RWPE1 (cell line): Measurements from ENCODE around the gene CDON.
"Not testable (repeated sequence)": the region's sequence is repeated elsewhere in the genome, so short reads cannot be mapped to it uniquely, and the experiment has no call there.

ENCODE experiments used
- CTCF ChIA-PET: fragments of 350-600 bp; sonication (Branson Sonifier 250); formaldehyde crosslinking; extraction: SDS; loops from one replicate; lab custom pipeline; 2021; lab: Yijun Ruan, JAX
- POLR2A ChIA-PET: fragments of 400-600 bp; formaldehyde crosslinking; extraction: SDS; loops from one replicate; lab custom pipeline; 2020; ENCODE audit warnings: antibody characterized with exemption; ENCODE audit not compliant: low non-redundant PET; lab: Yijun Ruan, JAX
- DNase-seq: peaks from one replicate; pipeline ENCODE4 v3.0.0; 2012; ENCODE audit warnings: low spot score
- H3K27ac ChIP-seq: fragments of 450-650 bp; 2 replicates; pipeline ENCODE4 v1.5.1; 2017
- TF ChIP-seq, protein P1 (sequence below): fragments of 450-650 bp; conservative IDR thresholded peaks from 2 replicates; pipeline ENCODE4 v1.5.1; 2017; ENCODE audit warnings: low read depth, mild to moderate bottlenecking

CDON gene

DNA sequence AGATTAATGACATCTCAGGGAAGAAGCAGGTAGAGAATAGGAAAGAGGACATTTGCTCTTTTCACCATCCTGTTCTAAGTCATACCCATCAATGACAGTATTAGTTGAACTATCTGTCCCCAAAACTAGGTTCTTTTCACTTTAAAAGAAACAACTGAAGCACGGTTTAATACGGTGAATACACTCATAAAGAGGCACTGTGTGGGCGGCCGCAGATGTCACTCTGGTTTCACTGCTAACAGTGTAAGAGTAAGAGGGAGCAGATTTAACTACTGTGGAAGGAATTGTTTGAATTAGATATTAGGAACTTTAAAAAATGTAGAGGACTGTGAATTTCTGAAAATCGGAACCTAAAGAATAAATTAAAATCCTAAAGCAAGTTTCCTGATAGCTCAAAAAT, 67.4 kb downstream of the CDON start:
- ChIA-PET CTCF (no interaction called here), POLR2A (no interaction called here)
- H3K27ac ChIP-seq = no peak overlapping the region
- TF ChIP-seq, protein P1, sequence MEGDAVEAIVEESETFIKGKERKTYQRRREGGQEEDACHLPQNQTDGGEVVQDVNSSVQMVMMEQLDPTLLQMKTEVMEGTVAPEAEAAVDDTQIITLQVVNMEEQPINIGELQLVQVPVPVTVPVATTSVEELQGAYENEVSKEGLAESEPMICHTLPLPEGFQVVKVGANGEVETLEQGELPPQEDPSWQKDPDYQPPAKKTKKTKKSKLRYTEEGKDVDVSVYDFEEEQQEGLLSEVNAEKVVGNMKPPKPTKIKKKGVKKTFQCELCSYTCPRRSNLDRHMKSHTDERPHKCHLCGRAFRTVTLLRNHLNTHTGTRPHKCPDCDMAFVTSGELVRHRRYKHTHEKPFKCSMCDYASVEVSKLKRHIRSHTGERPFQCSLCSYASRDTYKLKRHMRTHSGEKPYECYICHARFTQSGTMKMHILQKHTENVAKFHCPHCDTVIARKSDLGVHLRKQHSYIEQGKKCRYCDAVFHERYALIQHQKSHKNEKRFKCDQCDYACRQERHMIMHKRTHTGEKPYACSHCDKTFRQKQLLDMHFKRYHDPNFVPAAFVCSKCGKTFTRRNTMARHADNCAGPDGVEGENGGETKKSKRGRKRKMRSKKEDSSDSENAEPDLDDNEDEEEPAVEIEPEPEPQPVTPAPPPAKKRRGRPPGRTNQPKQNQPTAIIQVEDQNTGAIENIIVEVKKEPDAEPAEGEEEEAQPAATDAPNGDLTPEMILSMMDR = no peak
- DNase-seq = no peak

DNA sequence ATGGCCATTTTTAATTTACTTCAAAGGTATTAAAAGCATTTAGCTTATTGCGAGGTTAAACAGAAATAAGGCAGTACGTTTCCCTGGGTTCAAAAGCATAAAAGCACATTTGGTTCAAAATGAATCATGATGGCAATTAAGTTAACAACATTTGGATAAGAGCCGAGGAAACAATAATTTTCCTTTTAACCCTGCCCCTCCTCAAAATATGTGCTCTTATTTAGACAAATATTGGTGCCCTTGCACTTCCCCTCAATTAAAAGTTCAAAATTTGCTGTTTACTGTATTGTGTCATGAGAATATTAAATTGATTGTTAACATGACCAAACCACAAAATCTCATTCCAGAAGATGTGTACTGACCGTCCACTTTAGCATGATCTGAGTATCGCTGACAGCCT, 68.2 kb downstream of the CDON start:
- POLR2A ChIA-PET = no interaction called here
- CTCF ChIA-PET = interaction anchor here (0.6 kb wide), 1 partner anchor 54 kb away, joined by 9 read pairs; no protein-coding TSS in a partner anchor
- TF ChIP-seq, protein P1 = no peak
- no peak for DNase-seq
- no peak overlapping the region for H3K27ac ChIP-seq

DNA sequence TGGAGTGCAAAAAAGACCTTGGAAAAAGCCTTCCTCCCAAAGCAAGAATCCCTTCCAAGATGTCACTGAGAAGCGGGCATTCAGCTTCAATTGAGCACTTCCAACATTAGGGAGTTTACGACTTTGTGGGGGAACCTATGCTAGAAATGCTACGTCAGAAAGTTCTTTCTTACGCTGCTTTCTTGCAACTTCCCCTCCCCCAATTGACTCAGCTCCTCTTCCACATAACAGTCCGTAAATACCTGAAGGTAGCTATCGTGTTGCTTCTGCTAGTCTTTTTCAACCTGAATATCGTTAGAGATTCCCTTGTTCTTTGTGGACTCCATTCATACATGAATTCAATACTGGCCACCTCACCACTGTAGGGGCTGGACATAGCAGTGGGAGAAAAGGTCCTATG, 69.8 kb downstream of the CDON start:
- ChIA-PET CTCF (no interaction called here), POLR2A (no interaction called here)
- TF ChIP-seq, protein P1 = no peak
- no peak overlapping the region for H3K27ac ChIP-seq
- no peak for DNase-seq

DNA sequence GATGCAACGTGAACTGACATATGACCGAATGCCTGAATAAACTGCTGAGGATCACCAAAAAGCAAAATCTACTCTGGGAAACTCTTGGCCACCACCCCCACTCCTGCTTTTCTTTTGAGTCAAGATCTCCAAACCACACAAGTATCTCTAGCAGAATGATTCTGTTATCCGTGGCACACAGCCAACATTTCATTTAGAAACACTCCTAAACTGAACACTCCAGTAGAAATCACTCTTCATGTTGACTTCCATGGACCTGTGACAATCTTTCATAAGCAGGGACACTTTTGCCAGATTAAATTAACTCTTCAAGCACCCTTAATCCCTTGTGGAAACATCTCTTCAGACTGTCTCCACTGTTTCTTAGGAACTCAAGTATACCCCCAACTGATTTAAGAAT, 72.4 kb downstream of the CDON start:
- no peak for DNase-seq
- H3K27ac ChIP-seq = no peak overlapping the region
- TF ChIP-seq, protein P1 = no peak
- ChIA-PET CTCF (no interaction called here), POLR2A (no interaction called here)

DNA sequence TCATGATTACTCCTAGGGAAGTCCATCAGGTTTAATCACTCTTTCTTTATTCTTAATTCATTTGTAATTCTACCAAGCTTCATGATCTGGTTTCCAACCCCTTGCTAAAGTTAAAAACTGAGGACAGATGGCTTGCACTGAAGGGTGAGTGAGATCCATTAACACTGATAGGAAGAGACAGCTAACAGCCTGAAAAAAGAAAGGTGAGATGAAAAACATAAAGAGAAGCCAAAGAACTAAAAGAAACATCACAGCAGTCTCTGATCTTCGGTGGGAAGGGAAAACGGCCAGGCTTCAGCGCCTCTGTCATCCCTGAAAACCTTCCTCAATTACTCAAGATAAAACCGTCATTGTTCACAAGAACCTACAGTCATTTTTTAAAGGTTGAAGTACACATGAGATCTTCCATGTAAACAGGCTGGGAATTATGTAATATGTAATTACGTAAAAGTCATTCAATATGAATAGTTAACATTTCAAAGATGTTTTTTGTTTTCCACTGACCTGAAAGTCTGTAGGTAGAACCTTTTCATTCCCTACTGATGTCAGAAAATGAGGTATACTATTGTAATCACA, 75.5 kb downstream of the CDON start:
- DNase-seq = no peak
- ChIA-PET POLR2A (interaction anchor here (0.6 kb wide), 1 partner anchor 577 kb away, joined by 3 read pairs; no protein-coding TSS in a partner anchor), CTCF (interaction anchor here (0.6 kb wide), 1 partner anchor 30 kb away, joined by 4 read pairs; no protein-coding TSS in a partner anchor)
- TF ChIP-seq, protein P1 = no peak
- H3K27ac ChIP-seq = no peak overlapping the region

DNA sequence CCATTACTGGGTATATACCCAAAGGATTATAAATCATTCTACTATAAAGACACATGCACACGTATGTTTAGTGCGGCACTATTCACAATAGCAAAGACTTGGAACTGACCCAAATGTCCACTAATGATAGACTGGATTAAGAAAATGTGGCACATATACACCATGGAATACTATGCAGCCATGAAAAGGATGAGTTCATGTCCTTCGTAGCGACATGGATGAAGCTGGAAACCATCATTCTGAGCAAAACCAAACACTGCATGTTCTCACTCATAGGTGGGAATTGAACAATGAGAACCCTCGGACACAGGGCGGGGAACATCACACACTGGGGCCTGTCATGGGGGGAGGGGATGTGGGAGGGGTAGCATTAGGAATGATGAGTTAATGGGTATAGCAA, 76.7 kb downstream of the CDON start:
- CTCF ChIA-PET, H3K27ac ChIP-seq, DNase-seq: not testable (repeated sequence)

DNA sequence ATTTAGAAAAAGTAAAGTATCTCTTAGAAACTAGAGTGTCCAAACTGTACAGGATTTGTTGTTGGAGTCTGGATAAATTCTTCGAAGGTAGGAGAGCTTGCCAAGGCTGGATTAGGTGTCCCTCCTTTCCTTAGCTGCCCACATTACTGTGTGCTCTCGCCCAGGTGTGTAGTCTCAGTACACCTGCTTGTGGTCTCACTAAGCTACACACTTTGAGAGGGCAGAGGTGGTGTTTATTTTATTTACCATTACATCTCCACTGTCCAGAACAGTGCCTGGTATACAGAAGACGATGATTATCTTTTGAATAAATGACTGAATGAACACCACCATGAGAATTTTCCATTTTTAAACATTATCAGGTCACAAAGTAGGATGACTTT, 80.3 kb downstream of the CDON start:
- H3K27ac ChIP-seq = no peak overlapping the region
- TF ChIP-seq, protein P1 = no peak
- ChIA-PET CTCF (no interaction called here), POLR2A (no interaction called here)
- no peak for DNase-seq

More for the DNA sequence above, 76.7 kb downstream of the CDON start:
- POLR2A ChIA-PET = not testable (repeated sequence)
